GM12878 (cell line): Measurements from ENCODE around the gene CRX. TPM values are rescaled to one million over a fixed set of nuclear protein-coding genes. Genes with fewer than 3 reads are reported as not detected.

Experiments used
- ATAC-seq: fragments of 200-7000 bp; cut with Tn5 transposase; 3 replicates; pipeline ENCODE4 v1.9.1; 2020; ENCODE audit warnings: mild to moderate bottlenecking, moderate library complexity
- BruUV-seq: library from RNA; stranded (reverse); fragments of 400-500 nt; replicated peaks from 2 replicates; lab custom pipeline; 2021; lab: Mats Ljungman, UMichigan
- CTCF ChIA-PET: fragments of 300-600 bp; sonication (Branson Sonifier 250); formaldehyde crosslinking; extraction: SDS; loops from one replicate; lab custom pipeline; 2021; ENCODE audit warnings: inconsistent platforms; lab: Yijun Ruan, JAX
- POLR2A ChIA-PET: fragments of 350-600 bp; formaldehyde crosslinking; extraction: SDS; loops from one replicate; lab custom pipeline; 2021; ENCODE audit warnings: inconsistent platforms; lab: Charles Lee
- RAD21 ChIA-PET: fragments of 300-600 bp; sonication (Branson Sonifier 250); formaldehyde crosslinking; loops from one replicate; lab custom pipeline; 2023; ENCODE audit warnings: antibody characterized with exemption; ENCODE audit not compliant: unreplicated experiment; lab: Charles Lee
- SMC1A ChIA-PET: fragments of 300-600 bp; sonication (Branson Sonifier 250); formaldehyde crosslinking; loops from one replicate; lab custom pipeline; 2023; ENCODE audit not compliant: unreplicated experiment, uncharacterized antibody; lab: Charles Lee
- DNase-seq: peaks from one replicate; pipeline ENCODE4 v3.0.0-alpha.2; 2011; ENCODE audit warnings: low read depth, low spot score
- FAIRE-seq: peaks from 3 replicates; lab custom pipeline; 2011; peaks lifted over from hg19 to GRCh38; lab: Jason Lieb, UNC
- H2AFZ ChIP-seq: 2 replicates; pipeline ENCODE4 v1.6.0; 2011; ENCODE audit warnings: low read depth, low read length, control low read depth; ENCODE audit not compliant: control insufficient read depth
- H3K27ac ChIP-seq: 2 replicates; pipeline ENCODE4 v1.5.1; 2011; ENCODE audit warnings: control low read depth; ENCODE audit not compliant: control insufficient read depth, insufficient read depth
- H3K27me3 ChIP-seq, 2 experiments: replicated peaks in 1 of 2; 2 replicates each; pipeline versions ENCODE4 v1.6.0 to v1.6.1; 2011; ENCODE audit warnings: low read length in 1 of 2; ENCODE audit not compliant: control insufficient read depth in 2 of 2, insufficient read depth in 2 of 2
- H3K36me3 ChIP-seq, 2 experiments: 2 replicates each; pipeline ENCODE4 v1.5.1; 2011; ENCODE audit warnings: low read length in 1 of 2; ENCODE audit not compliant: control insufficient read depth in 2 of 2, insufficient read depth in 2 of 2
- H3K4me1 ChIP-seq: 2 replicates; pipeline ENCODE4 v1.6.1; 2011; ENCODE audit warnings: mild to moderate bottlenecking, low read length, moderate library complexity, mixed read lengths; ENCODE audit not compliant: control insufficient read depth, insufficient read depth
- H3K4me2 ChIP-seq: 2 replicates; pipeline ENCODE4 v1.6.0; 2011; ENCODE audit warnings: control low read depth; ENCODE audit not compliant: control insufficient read depth, insufficient read depth
- H3K4me3 ChIP-seq: fragments of 200-600 bp; sonication (generic); 2 replicates; pipeline ENCODE4 v1.5.1; 2016
- H3K79me2 ChIP-seq: 2 replicates; pipeline ENCODE4 v1.6.0; 2011; ENCODE audit warnings: low read length; ENCODE audit not compliant: control insufficient read depth, insufficient read depth
- H3K9ac ChIP-seq: 2 replicates; pipeline ENCODE4 v1.8.0; 2011; ENCODE audit warnings: low read length, control low read depth, mixed read lengths; ENCODE audit not compliant: control insufficient read depth, insufficient read depth
- H3K9me3 ChIP-seq: replicated peaks from 3 replicates; pipeline ENCODE4 v1.5.1; 2011; ENCODE audit warnings: mild to moderate bottlenecking, low read length; ENCODE audit not compliant: control insufficient read depth, insufficient read depth
- H4K20me1 ChIP-seq: 2 replicates; pipeline ENCODE4 v1.6.0; 2011; ENCODE audit not compliant: control insufficient read depth, insufficient read depth
- CBX3 ChIP-seq: fragments of 200-600 bp; sonication (generic); IDR thresholded peaks from 2 replicates; pipeline ENCODE4 v1.6.1; 2016; ENCODE audit warnings: low read depth, borderline replicate concordance
- CBX5 ChIP-seq: sonication (generic); IDR thresholded peaks from 2 replicates; pipeline ENCODE4 v1.6.1; 2016; ENCODE audit warnings: low read depth, moderate library complexity, mild to moderate bottlenecking, inconsistent platforms
- CHD2 ChIP-seq: IDR thresholded peaks from 2 replicates; pipeline ENCODE4 v1.6.1; 2011; ENCODE audit warnings: low read depth, low read length, improper control_type of control experiment, borderline replicate concordance
- FOS ChIP-seq: IDR thresholded peaks from 3 replicates; pipeline ENCODE4 v1.6.1; 2011; ENCODE audit warnings: borderline replicate concordance; ENCODE audit not compliant: insufficient read length; ENCODE audit errors: extremely low read depth
- IKZF2 ChIP-seq, 2 experiments: fragments of 450-650 bp; IDR thresholded peaks; 2 replicates each; pipeline ENCODE4 v1.6.1; 2017; ENCODE audit warnings: mild to moderate bottlenecking in 2 of 2, moderate library complexity in 2 of 2
- IRF4 ChIP-seq: IDR thresholded peaks from 2 replicates; pipeline ENCODE4 v1.6.1; 2011; ENCODE audit warnings: low read depth, low read length
- JUND ChIP-seq: IDR thresholded peaks from 2 replicates; pipeline ENCODE4 v1.6.1; 2012; ENCODE audit warnings: low read depth, mild to moderate bottlenecking, low read length, improper control_type of control experiment, moderate library complexity
- MXI1 ChIP-seq: fragments of 150-350 bp; IDR thresholded peaks from 2 replicates; pipeline ENCODE4 v1.6.1; 2011; ENCODE audit warnings: low read depth, mild to moderate bottlenecking, inconsistent platforms, low read length, improper control_type of control experiment
- MYB ChIP-seq: fragments of 150-350 bp; IDR thresholded peaks from 2 replicates; pipeline ENCODE4 v1.6.1; 2014; ENCODE audit warnings: mild to moderate bottlenecking, low read depth, low read length, borderline replicate concordance
- MYC ChIP-seq: IDR thresholded peaks from 2 replicates; pipeline ENCODE4 v1.6.1; 2011; ENCODE audit warnings: mild to moderate bottlenecking, low read length, moderate library complexity, inconsistent platforms; ENCODE audit not compliant: insufficient read depth, insufficient replicate concordance, insufficient read length, severe bottlenecking
- NFXL1 ChIP-seq: fragments of 450-650 bp; IDR thresholded peaks from 2 replicates; pipeline ENCODE4 v1.6.1; 2017; ENCODE audit warnings: antibody characterized with exemption, mild to moderate bottlenecking, borderline replicate concordance
- PAX5 ChIP-seq: IDR thresholded peaks from 2 replicates; pipeline ENCODE4 v1.6.1; 2011; ENCODE audit warnings: low read depth, low read length, borderline replicate concordance
- RELA ChIP-seq: fragments of 450-650 bp; IDR thresholded peaks from 2 replicates; pipeline ENCODE4 v1.8.0; 2014; ENCODE audit warnings: borderline replicate concordance; ENCODE audit not compliant: partially characterized antibody
- REST ChIP-seq: IDR thresholded peaks from 2 replicates; pipeline ENCODE4 v1.6.1; 2012; ENCODE audit warnings: mild to moderate bottlenecking, low read depth, low read length
- SMAD1 ChIP-seq: fragments of 450-650 bp; IDR thresholded peaks from 2 replicates; pipeline ENCODE4 v1.6.1; 2018; ENCODE audit warnings: mild to moderate bottlenecking, low read depth; ENCODE audit not compliant: partially characterized antibody
- STAT1 ChIP-seq: fragments of 450-650 bp; conservative IDR thresholded peaks from 2 replicates; pipeline ENCODE4 v1.6.1; 2014; ENCODE audit warnings: antibody characterized with exemption, mild to moderate bottlenecking
- TAF1 ChIP-seq: IDR thresholded peaks from 2 replicates; pipeline ENCODE4 v1.6.1; 2011; ENCODE audit warnings: mild to moderate bottlenecking, low read depth, low read length, borderline replicate concordance
- TCF3 ChIP-seq: IDR thresholded peaks from 2 replicates; pipeline ENCODE4 v1.6.1; 2012; ENCODE audit warnings: low read depth, mild to moderate bottlenecking, low read length, borderline replicate concordance; ENCODE audit not compliant: insufficient read depth
- USF2 ChIP-seq: IDR thresholded peaks from 2 replicates; pipeline ENCODE4 v1.6.1; 2011; ENCODE audit warnings: low read depth, low read length, improper control_type of control experiment, borderline replicate concordance
- ZNF217 ChIP-seq: fragments of 450-650 bp; IDR thresholded peaks from 2 replicates; pipeline ENCODE4 v1.6.1; 2017; ENCODE audit warnings: antibody characterized with exemption, mild to moderate bottlenecking
- WGBS: methylation state at CpG from one replicate; pipeline ENCODE4 v1.1.6; 2016; ENCODE audit warnings: low lambda C conversion rate; ENCODE audit not compliant: insufficient replicate concordance, insufficient coverage; ENCODE audit errors: missing lambda C conversion rate; 5-methylcytosine and 5-hydroxymethylcytosine counted together
- in situ Hi-C: fragments of 300-500 bp; cut with MboI; formaldehyde crosslinking; loops from 9 replicates; pipeline ENCODE4 v1.14.3; 2018; ENCODE audit warnings: mixed read lengths
- intact Hi-C: fragments of 100-400 bp; cut with micrococcal nuclease; formaldehyde crosslinking; loops from one replicate; pipeline ENCODE4 v1.14.2; 2022; ENCODE audit not compliant: unreplicated experiment
- polyA plus RNA-seq, 11 experiments: library from polyadenylated mRNA; depleted of rRNA in 4 of 11; unstranded in 6 of 11; stranded (reverse) in 5 of 11; fragments of >200 nt; fragmentation: Nextera tagmentation in 4 of 11; fragmentation: Illumina TruSeq in 1 of 11; extraction: Ambion mirVana in 4 of 11; extraction: Trizol in 1 of 11; gene quantifications; 1 replicate in 1 of 11; 2 replicates in 10 of 11; pipeline versions ENCODE4 v1.2.1 to v1.2.3, GENCODE V29; 2011 to 2016; ENCODE audit warnings: inconsistent platforms in 2 of 11, missing spikeins in 2 of 11, low read depth in 1 of 11
- total RNA-seq, 4 experiments: library from RNA; depleted of rRNA in 3 of 4; stranded (reverse); fragments of >200 nt in 3 of 4; fragmentation: Illumina TruSeq in 1 of 4; extraction: Trizol in 1 of 4; gene quantifications; 2 replicates each; pipeline versions ENCODE4 v1.2.1 to v1.2.3, GENCODE V29; 2013 to 2021

The CRX gene
- total and polyA plus RNA-seq, 10 of the 15 experiments (the other 5 are each of a cell fraction or from before 2014, with no cell fraction given) = not detected

GRCh38 chr19:47885067-47885463, 63.3 kb downstream of the CRX start:
- no TSS peak for BruUV-seq
- Histone ChIP-seq H3K4me3 (no peak overlapping the region), H3K4me1 (no peaks in the 10 kb centered on the region), H3K9me3 (no peaks in the 10 kb centered on the region), H4K20me1 (no peaks in the 10 kb centered on the region), H3K9ac (no peak overlapping the region), H2AFZ (no peak overlapping the region), H3K4me2 (no peak overlapping the region), H3K36me3 (no peaks in the 10 kb centered on the region), H3K27ac (no peak overlapping the region), H3K27me3 (no peaks in the 10 kb centered on the region), H3K79me2 (no peaks in the 10 kb centered on the region)
- WGBS = 48% methylated on average over 5 of the region's 5 CpGs
- ATAC-seq (no peak), FAIRE-seq (no peak), DNase-seq (no peak)
- intact Hi-C loops = no loop called here
- RAD21 ChIA-PET = no interaction called here
- TF ChIP-seq FOS (no peak), TCF3 (no peak), ZNF217 (no peak), REST (no peak), PAX5 (no peak), MYC (no peak), CHD2 (no peak), MYB (no peak), SMAD1 (no peak), USF2 (no peak), JUND (no peak), STAT1 (no peak), CBX5 (no peak), MXI1 (no peak), NFXL1 (no peak), CBX3 (no peak), IRF4 (no peak), IKZF2 (IDR thresholded peaks at IDR 0.05) (no peak), RELA (no peak), TAF1 (no peak)
- in situ Hi-C loops = no loop called here
- SMC1A ChIA-PET = no interaction called here
- POLR2A ChIA-PET = no interaction called here
- CTCF ChIA-PET = no interaction called here
